IMR-90 (cell line): ENCODE results near the gene CFDP1. TPM values are rescaled to one million over a fixed set of nuclear protein-coding genes. Genes with fewer than 3 reads are reported as not detected.

ENCODE experiments used
- ATAC-seq: fragments of 200-7000 bp; cut with Tn5 transposase; 2 replicates; pipeline ENCODE4 v1.9.1; 2020; ENCODE audit warnings: low read depth, mild to moderate bottlenecking, moderate library complexity
- BruUV-seq: library from RNA; stranded (reverse); fragments of 400-500 nt; replicated peaks from 2 replicates; lab custom pipeline; 2021; lab: Mats Ljungman, UMichigan
- CTCF ChIA-PET: fragments of 300-600 bp; formaldehyde crosslinking; extraction: SDS; loops from one replicate; lab custom pipeline; 2021; ENCODE audit warnings: antibody characterized with exemption; lab: Yijun Ruan, JAX
- POLR2A ChIA-PET: fragments of 300-600 bp; sonication (Branson Sonifier 250); formaldehyde crosslinking; loops from one replicate; lab custom pipeline; 2022; ENCODE audit warnings: antibody characterized with exemption; ENCODE audit not compliant: unreplicated experiment; lab: Charles Lee
- DNase-seq: peaks from one replicate; pipeline ENCODE4 v3.0.0; 2013
- H2AFZ ChIP-seq: replicated peaks from 2 replicates; pipeline ENCODE3; 2013; ENCODE audit warnings: low read length, mild to moderate bottlenecking; ENCODE audit not compliant: poor library complexity
- H2AK5ac ChIP-seq: 2 replicates; pipeline ENCODE4 v1.6.1; 2013; ENCODE audit warnings: low read depth, low read length, inconsistent platforms
- H2AK9ac ChIP-seq: replicated peaks from 2 replicates; pipeline ENCODE3; 2013; ENCODE audit warnings: mild to moderate bottlenecking, low read depth, low read length, moderate library complexity; ENCODE audit not compliant: poor library complexity
- H2BK120ac ChIP-seq: 2 replicates; pipeline ENCODE4 v1.6.1; 2013; ENCODE audit warnings: low read depth, low read length, inconsistent platforms
- H2BK15ac ChIP-seq: 3 replicates; pipeline ENCODE4 v1.6.1; 2013; ENCODE audit warnings: low read depth, low read length, inconsistent platforms
- H2BK20ac ChIP-seq: 2 replicates; pipeline ENCODE4 v1.6.1; 2013; ENCODE audit warnings: low read depth, mild to moderate bottlenecking, inconsistent platforms, low read length, moderate library complexity
- H2BK5ac ChIP-seq: 2 replicates; pipeline ENCODE4 v1.6.1; 2013; ENCODE audit warnings: mild to moderate bottlenecking, low read depth, low read length, inconsistent platforms; ENCODE audit not compliant: poor library complexity, severe bottlenecking
- H3K14ac ChIP-seq: replicated peaks from 2 replicates; pipeline ENCODE4 v1.6.1; 2013; ENCODE audit warnings: low read depth, low read length, inconsistent platforms
- H3K18ac ChIP-seq: 2 replicates; pipeline ENCODE4 v1.6.1; 2013; ENCODE audit warnings: low read depth, low read length, control low read depth
- H3K23ac ChIP-seq: 2 replicates; pipeline ENCODE4 v1.6.1; 2013; ENCODE audit warnings: low read depth, low read length, inconsistent platforms
- H3K27ac ChIP-seq: 2 replicates; pipeline ENCODE4 v1.5.1; 2013; ENCODE audit warnings: mild to moderate bottlenecking, control low read depth, low read length; ENCODE audit not compliant: insufficient read depth
- H3K27me3 ChIP-seq: 2 replicates; pipeline ENCODE4 v1.6.1; 2013; ENCODE audit warnings: low read length; ENCODE audit not compliant: control insufficient read depth, insufficient read depth
- H3K36me3 ChIP-seq: 2 replicates; pipeline ENCODE4 v1.6.1; 2013; ENCODE audit warnings: low read length, mixed read lengths; ENCODE audit not compliant: control insufficient read depth, insufficient read depth
- H3K4ac ChIP-seq: 2 replicates; pipeline ENCODE4 v1.6.1; 2013; ENCODE audit warnings: low read depth, low read length, inconsistent platforms
- H3K4me1 ChIP-seq: 2 replicates; pipeline ENCODE4 v1.6.1; 2013; ENCODE audit warnings: low read length, mixed read lengths; ENCODE audit not compliant: control insufficient read depth, insufficient read depth
- H3K4me2 ChIP-seq: 2 replicates; pipeline ENCODE4 v1.6.1; 2013; ENCODE audit warnings: low read depth, mild to moderate bottlenecking, control low read depth, low read length, moderate library complexity
- H3K4me3 ChIP-seq: 2 replicates; pipeline ENCODE4 v1.5.1; 2013; ENCODE audit warnings: low read depth, mild to moderate bottlenecking, control low read depth, low read length, moderate library complexity; ENCODE audit not compliant: insufficient read depth
- H3K56ac ChIP-seq: 2 replicates; pipeline ENCODE4 v1.6.1; 2013; ENCODE audit warnings: low read length, inconsistent platforms; ENCODE audit not compliant: insufficient read depth; ENCODE audit errors: extremely low read depth
- H3K79me1 ChIP-seq, 2 experiments: 2 replicates each; pipeline ENCODE4 v1.6.1; 2013; ENCODE audit warnings: low read length in 2 of 2, inconsistent platforms in 1 of 2, low read depth in 1 of 2
- H3K9ac ChIP-seq: 2 replicates; pipeline ENCODE4 v1.6.1; 2013; ENCODE audit warnings: low read depth, low read length, control low read depth
- H3K9me1 ChIP-seq: 2 replicates; pipeline ENCODE4 v1.6.1; 2013; ENCODE audit warnings: low read length, inconsistent platforms; ENCODE audit not compliant: insufficient read depth
- H3K9me3 ChIP-seq: 2 replicates; pipeline ENCODE4 v1.6.1; 2013; ENCODE audit warnings: low read length; ENCODE audit not compliant: control insufficient read depth, insufficient read depth
- H4K20me1 ChIP-seq: 2 replicates; pipeline ENCODE4 v1.6.1; 2013; ENCODE audit warnings: low read length, inconsistent platforms; ENCODE audit not compliant: insufficient read depth
- H4K5ac ChIP-seq: 2 replicates; pipeline ENCODE4 v1.6.1; 2013; ENCODE audit warnings: mild to moderate bottlenecking, low read depth, low read length, control low read depth
- H4K8ac ChIP-seq, 2 experiments: 2 replicates each; pipeline ENCODE4 v1.6.1; 2013; ENCODE audit warnings: low read depth in 2 of 2, low read length in 2 of 2, control low read depth in 1 of 2, inconsistent platforms in 1 of 2
- H4K91ac ChIP-seq: 2 replicates; pipeline ENCODE4 v1.6.1; 2013; ENCODE audit warnings: low read depth, low read length, inconsistent platforms; ENCODE audit not compliant: insufficient read depth
- BHLHE40 ChIP-seq: fragments of 150-350 bp; IDR thresholded peaks from 2 replicates; pipeline ENCODE4 v1.6.1; 2016; ENCODE audit warnings: mild to moderate bottlenecking, low read depth, low read length
- CEBPB ChIP-seq: IDR thresholded peaks from 2 replicates; pipeline ENCODE4 v1.6.1; 2012; ENCODE audit warnings: low read depth, low read length, improper control_type of control experiment
- CHD1 ChIP-seq: IDR thresholded peaks from 2 replicates; pipeline ENCODE4 v1.6.1; 2012; ENCODE audit warnings: low read depth, low read length, improper control_type of control experiment
- CTCF ChIP-seq: conservative IDR thresholded peaks from 2 replicates; pipeline ENCODE4 v1.5.1; 2012; ENCODE audit warnings: mild to moderate bottlenecking, low read depth, low read length, improper control_type of control experiment
- ELK1 ChIP-seq: fragments of 150-350 bp; IDR thresholded peaks from 2 replicates; pipeline ENCODE4 v1.6.1; 2016; ENCODE audit warnings: low read depth, mild to moderate bottlenecking, low read length, moderate library complexity, borderline replicate concordance
- FOS ChIP-seq: fragments of 150-350 bp; IDR thresholded peaks from 2 replicates; pipeline ENCODE4 v1.6.1; 2016; ENCODE audit warnings: low read depth, low read length
- MAFK ChIP-seq: IDR thresholded peaks from 2 replicates; pipeline ENCODE4 v1.6.1; 2012; ENCODE audit warnings: low read depth, low read length, improper control_type of control experiment
- MAZ ChIP-seq: IDR thresholded peaks from 2 replicates; pipeline ENCODE4 v1.6.1; 2012; ENCODE audit warnings: low read depth, mild to moderate bottlenecking, low read length, improper control_type of control experiment, moderate library complexity, borderline replicate concordance
- MXI1 ChIP-seq: IDR thresholded peaks from 2 replicates; pipeline ENCODE4 v1.6.1; 2012; ENCODE audit warnings: low read depth, mild to moderate bottlenecking, low read length, moderate library complexity, borderline replicate concordance
- NFE2L2 ChIP-seq: fragments of 150-350 bp; IDR thresholded peaks from 2 replicates; pipeline ENCODE4 v1.6.1; 2016; ENCODE audit warnings: low read depth, mild to moderate bottlenecking, low read length
- POLR2A ChIP-seq: IDR thresholded peaks from 2 replicates; pipeline ENCODE4 v1.6.1; 2012; ENCODE audit warnings: mild to moderate bottlenecking, low read depth, low read length
- RCOR1 ChIP-seq: IDR thresholded peaks from 2 replicates; pipeline ENCODE4 v1.6.1; 2012; ENCODE audit warnings: mild to moderate bottlenecking, low read length, improper control_type of control experiment; ENCODE audit not compliant: insufficient replicate concordance
- SMC3 ChIP-seq: fragments of 150-350 bp; IDR thresholded peaks from 2 replicates; pipeline ENCODE4 v1.6.1; 2016; ENCODE audit warnings: low read depth, mild to moderate bottlenecking, antibody characterized with exemption, low read length, moderate library complexity
- USF2 ChIP-seq: fragments of 150-350 bp; IDR thresholded peaks from 2 replicates; pipeline ENCODE4 v1.6.1; 2017; ENCODE audit warnings: mild to moderate bottlenecking, antibody characterized with exemption, low read length, low read depth
- WGBS, 2 experiments: methylation state at CpG; one replicate each; pipeline versions ENCODE4 v1.1.5 to v1.1.7; 2013; ENCODE audit warnings: missing lambda C conversion rate in 2 of 2; ENCODE audit not compliant: insufficient read length in 1 of 2; ENCODE audit errors: extremely low coverage in 2 of 2; 5-methylcytosine and 5-hydroxymethylcytosine counted together
- dilution Hi-C: fragments of 300-500 bp; cut with HindIII; formaldehyde crosslinking; loops from one replicate; pipeline ENCODE4 v1.14.3; 2018; ENCODE audit warnings: low sequenced_read_pairs; ENCODE audit not compliant: unreplicated experiment
- in situ Hi-C: fragments of 300-500 bp; cut with MboI; formaldehyde crosslinking; loops from 3 replicates; pipeline ENCODE4 v1.14.3; 2019; ENCODE audit warnings: low sequenced_read_pairs, inconsistent platforms, mixed read lengths
- intact Hi-C: fragments of 100-400 bp; cut with micrococcal nuclease; formaldehyde crosslinking; loops from 2 replicates; pipeline ENCODE4 v1.10.0; 2022
- polyA plus RNA-seq, 3 experiments: library from polyadenylated mRNA; depleted of rRNA; stranded (reverse); fragments of >200 nt; gene quantifications; 2 replicates each; pipeline ENCODE4 v1.2.3, GENCODE V29; 2012; ENCODE audit warnings: low replicate concordance in 1 of 3
- total RNA-seq: library from RNA; depleted of rRNA; stranded (reverse); fragments of >200 nt; gene quantifications from 2 replicates; pipeline ENCODE4 v1.2.3, GENCODE V29; 2012

The CFDP1 gene
- total and polyA plus RNA-seq, 2 of the 4 experiments (the other 2 are of a cell fraction), result 15.6 to 38.7 TPM

GRCh38 chr16:75257886-75258806, 175.2 kb downstream of the CFDP1 start:
- Histone ChIP-seq H3K9me1 (peaks cover 45% of the 10 kb centered on the region), H2AK5ac (peak overlapping the region; percentile 11; the same call in 1 of the 2 replicates), H3K27ac (peak overlapping the region; percentile 27; the same call in 1 of the 2 replicates), H3K27me3 (no peaks in the 10 kb centered on the region), H4K91ac (no peak overlapping the region), H2BK15ac (no peak overlapping the region), H2BK20ac (no peak overlapping the region), H3K9ac (no peak overlapping the region), H4K20me1 (peaks cover 95% of the 10 kb centered on the region), H3K4ac (no peak overlapping the region), H2BK5ac (peak overlapping the region; percentile 6), H3K4me2 (peak overlapping the region; percentile 28), H2BK120ac (no peak overlapping the region), H4K8ac (no peak overlapping the region; a peak in 1 of 4 replicates), H4K5ac (no peak overlapping the region), H3K4me3 (no peak overlapping the region), H2AFZ (no peak overlapping the region), H3K18ac (no peak overlapping the region), H3K79me1 (peaks cover 0 to 81% of the 10 kb centered on the region in 2 experiments; a peak in 2 of 4 replicates), H3K14ac (peak overlapping the region; percentile 49; the same call in 1 of the 2 replicates), H2AK9ac (no peak overlapping the region), H3K9me3 (no peaks in the 10 kb centered on the region), H3K23ac (no peak overlapping the region), H3K56ac (no peak overlapping the region), H3K36me3 (peaks cover 8% of the 10 kb centered on the region; the same call in 1 of the 2 replicates), H3K4me1 (peaks cover 72% of the 10 kb centered on the region)
- ChIA-PET POLR2A (no interaction called here), CTCF (no interaction called here)
- intact Hi-C loops, result no loop called here
- dilution Hi-C loops, result no loop called here
- BruUV-seq, result no TSS peak
- no peak for DNase-seq
- ATAC-seq, result no peak
- in situ Hi-C loops, result no loop called here
- WGBS, 2 experiments, result 84% methylated on average over 9 of the region's 21 CpGs; no CpG with 5 or more reads in 1 of the 2 experiments
- TF ChIP-seq NFE2L2, result no peak
- TF ChIP-seq CEBPB, result no peak
- TF ChIP-seq MAFK, result no peak
- no peak for TF ChIP-seq MAZ
- TF ChIP-seq FOS, result no peak
- TF ChIP-seq POLR2A, result no peak
- no peak for TF ChIP-seq SMC3
- TF ChIP-seq ELK1, result no peak
- TF ChIP-seq RCOR1, result no peak
- TF ChIP-seq CHD1, result no peak
- TF ChIP-seq MXI1, result no peak
- no peak for TF ChIP-seq USF2
- no peak for TF ChIP-seq CTCF
- TF ChIP-seq BHLHE40, result no peak
